ENCODE data around the gene RTP3. TPM values are rescaled to one million over a fixed set of nuclear protein-coding genes. Genes with fewer than 3 reads are reported as not detected.
"Not testable (repeated sequence)": the region's sequence is repeated elsewhere in the genome, so short reads cannot be mapped to it uniquely, and the experiment has no call there.

Gene RTP3
- total and polyA plus RNA-seq, 2 experiments from 2014 or later, result 0.16 TPM; not detected in 1

- ATAC-seq (no peak), DNase-seq (ENCODE audit: low spot score) (no peak)
- no peak overlapping the region for H2AFZ ChIP-seq
- Mint-ChIP-seq H3K4me3 (no peak overlapping the region), H3K9me3 (no peaks in the 10 kb centered on the region; the same call in 2 of the 3 replicates), H3K4me1 (peaks cover 7% of the 10 kb centered on the region), H3K27me3 (ENCODE audit: insufficient read depth, low read depth, poor library complexity) (peaks cover 5% of the 10 kb centered on the region), H3K36me3 (ENCODE audit: low read depth) (peaks cover 3% of the 10 kb centered on the region; the same call in 1 of the 3 replicates), H3K27ac (no peak overlapping the region)
- H3K27me3 ChIP-seq (ENCODE audit: insufficient read depth), result no peaks in the 10 kb centered on the region
- H3F3A ChIP-seq (replicated peaks; ENCODE audit: low read depth), result no peaks in the 10 kb centered on the region; the same call in 1 of the 2 replicates
- no peaks in the 10 kb centered on the region for H3K36me3 ChIP-seq (ENCODE audit: insufficient read depth)
- no peak overlapping the region for H3K4me3 ChIP-seq
- H3K4me1 ChIP-seq (ENCODE audit: insufficient read depth), result no peaks in the 10 kb centered on the region
- no peaks in the 10 kb centered on the region for H3K79me2 ChIP-seq (replicated peaks; ENCODE audit: insufficient read depth)
- H3K9me2 ChIP-seq (ENCODE audit: insufficient read depth), result no peaks in the 10 kb centered on the region
- no peak overlapping the region for H3K27ac ChIP-seq (ENCODE audit: low read depth)
- H3K4me2 ChIP-seq, result no peak overlapping the region
- TF ChIP-seq EZH2 (IDR thresholded peaks at IDR 0.05; ENCODE audit: low read depth, unreplicated experiment), result no peak
- no peaks in the 10 kb centered on the region for H4K20me1 ChIP-seq (replicated peaks; ENCODE audit: insufficient read depth)
Measured at GRCh38 chr3:46521096-46521495, 23.3 kb downstream of the RTP3 start.

GRCh38 chr3:46522201-46522600, 24.4 kb downstream of the RTP3 start:
- not testable (repeated sequence) for H3K4me2 ChIP-seq; ATAC-seq; H4K20me1 ChIP-seq (replicated peaks; ENCODE audit: insufficient read depth); H3K4me3 Mint-ChIP-seq; DNase-seq (ENCODE audit: low spot score); H3K4me1 Mint-ChIP-seq; H3K79me2 ChIP-seq (replicated peaks; ENCODE audit: insufficient read depth); H3K36me3 Mint-ChIP-seq (ENCODE audit: low read depth); H2AFZ ChIP-seq; H3K27ac Mint-ChIP-seq; H3K9me2 ChIP-seq (ENCODE audit: insufficient read depth); H3K9me3 Mint-ChIP-seq; H3K27me3 ChIP-seq (ENCODE audit: insufficient read depth); H3K4me3 ChIP-seq; H3F3A ChIP-seq (replicated peaks; ENCODE audit: low read depth); H3K4me1 ChIP-seq (ENCODE audit: insufficient read depth); H3K27me3 Mint-ChIP-seq (ENCODE audit: insufficient read depth, low read depth, poor library complexity); H3K36me3 ChIP-seq (ENCODE audit: insufficient read depth); H3K27ac ChIP-seq (ENCODE audit: low read depth)

GRCh38 chr3:46523556-46523955, 25.8 kb downstream of the RTP3 start:
- Histone ChIP-seq H2AFZ (no peak overlapping the region), H3K4me2 (no peak overlapping the region), H3F3A (replicated peaks; ENCODE audit: low read depth) (peaks cover 2% of the 10 kb centered on the region; the same call in 1 of the 2 replicates), H3K4me3 (no peak overlapping the region), H4K20me1 (replicated peaks; ENCODE audit: insufficient read depth) (no peaks in the 10 kb centered on the region), H3K27ac (ENCODE audit: low read depth) (no peak overlapping the region), H3K79me2 (replicated peaks; ENCODE audit: insufficient read depth) (no peaks in the 10 kb centered on the region), H3K36me3 (ENCODE audit: insufficient read depth) (no peaks in the 10 kb centered on the region), H3K4me1 (ENCODE audit: insufficient read depth) (no peaks in the 10 kb centered on the region), H3K9me2 (ENCODE audit: insufficient read depth) (no peaks in the 10 kb centered on the region), H3K27me3 (ENCODE audit: insufficient read depth) (no peaks in the 10 kb centered on the region)
- Mint-ChIP-seq H3K27me3 (ENCODE audit: insufficient read depth, low read depth, poor library complexity) (peaks cover 8% of the 10 kb centered on the region), H3K4me3 (no peak overlapping the region), H3K36me3 (ENCODE audit: low read depth) (no peaks in the 10 kb centered on the region), H3K27ac (no peak overlapping the region), H3K9me3 (no peaks in the 10 kb centered on the region; the same call in 2 of the 3 replicates), H3K4me1 (peaks cover 7% of the 10 kb centered on the region)
- DNase-seq (ENCODE audit: low spot score), result no peak
- TF ChIP-seq NANOG (IDR thresholded peaks at IDR 0.05; ENCODE audit: borderline replicate concordance), result no peak
- TF ChIP-seq ZNF331 (CRISPR knock-in tag; IDR thresholded peaks at IDR 0.05; ENCODE audit: low read depth), result no peak
- no peak for TF ChIP-seq ETS1 (IDR thresholded peaks at IDR 0.05)
- TF ChIP-seq ZNF462 (CRISPR knock-in tag; IDR thresholded peaks at IDR 0.05), result no peak
- no peak for TF ChIP-seq CTCF (conservative IDR thresholded peaks at IDR 0.05; ENCODE audit: low read depth in 2 of 2)
- TF ChIP-seq POLR2AphosphoS5 (IDR thresholded peaks at IDR 0.05; ENCODE audit: low read depth), result no peak
- TF ChIP-seq EZH2 (IDR thresholded peaks at IDR 0.05; ENCODE audit: low read depth, unreplicated experiment), result no peak
- no peak for TF ChIP-seq EZH2phosphoT487 (IDR thresholded peaks at IDR 0.05; ENCODE audit: unreplicated experiment)
- no peak for ATAC-seq

Measured in GM23338 (cell line).